Activated T-helper 17 cell treated with anti-CD3 and anti-CD28 coated beads, Interleukin-2, amount 50 U/mL, for 72 hours (primary cell): ENCODE results near the gene SSTR5. TPM values are rescaled to one million over a fixed set of nuclear protein-coding genes. Genes with fewer than 3 reads are reported as not detected.

ENCODE experiments used
- ATAC-seq: fragments of 150-1000 bp; cut with Tn5 transposase; replicated peaks from 2 replicates; pipeline ENCODE4 v1.10.0; 2021; ENCODE audit warnings: mild to moderate bottlenecking, moderate library complexity
- H3K27ac Mint-ChIP-seq: one replicate; pipeline ENCODE4 v1.8.0; 2022; ENCODE audit warnings: mixed read lengths
- H3K27me3 Mint-ChIP-seq: one replicate; pipeline ENCODE4 v1.8.0; 2022; ENCODE audit warnings: mixed read lengths
- H3K36me3 Mint-ChIP-seq: one replicate; pipeline ENCODE4 v1.8.0; 2022; ENCODE audit warnings: low read depth, mild to moderate bottlenecking, mixed read lengths
- H3K4me1 Mint-ChIP-seq: one replicate; pipeline ENCODE4 v1.8.0; 2022; ENCODE audit warnings: mixed read lengths
- H3K4me3 Mint-ChIP-seq: one replicate; pipeline ENCODE4 v1.8.0; 2022; ENCODE audit warnings: mild to moderate bottlenecking, mixed read lengths
- H3K9me3 Mint-ChIP-seq: one replicate; pipeline ENCODE4 v1.8.0; 2022; ENCODE audit warnings: mixed read lengths
- total RNA-seq, 2 donors: library from RNA; stranded (reverse); gene quantifications; one replicate each; pipeline ENCODE4 v1.2.3, GENCODE V29; 2022

SSTR5 gene
- total RNA-seq, 2 donors from 2014 or later: not detected

DNA sequence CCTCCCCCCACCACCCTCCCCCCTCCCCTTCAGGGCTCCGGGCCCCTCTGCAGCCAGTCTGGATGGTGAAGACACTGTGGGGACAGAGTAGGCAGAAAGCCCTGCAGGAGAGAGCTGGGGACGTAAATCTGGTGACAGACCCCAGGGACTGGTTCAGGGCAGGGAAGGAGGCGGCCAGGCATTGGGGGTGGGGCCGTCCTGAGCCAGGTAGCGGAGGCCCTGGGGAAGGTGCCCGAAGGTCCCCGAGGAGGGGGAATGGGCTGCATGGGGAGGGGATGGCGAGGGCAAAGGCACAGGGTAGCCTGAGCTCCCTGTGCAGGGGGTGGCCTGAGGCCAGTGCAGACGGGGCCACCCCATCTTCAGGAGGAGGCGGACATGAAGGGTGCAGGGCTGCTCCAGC lies 54.0 kb downstream of the SSTR5 start:
- Mint-ChIP-seq H3K27me3 (no peaks in the 10 kb centered on the region), H3K9me3 (no peaks in the 10 kb centered on the region), H3K36me3 (no peaks in the 10 kb centered on the region), H3K4me1 (no peaks in the 10 kb centered on the region), H3K4me3 (no peak overlapping the region), H3K27ac (no peak overlapping the region)
- no peak for ATAC-seq

DNA sequence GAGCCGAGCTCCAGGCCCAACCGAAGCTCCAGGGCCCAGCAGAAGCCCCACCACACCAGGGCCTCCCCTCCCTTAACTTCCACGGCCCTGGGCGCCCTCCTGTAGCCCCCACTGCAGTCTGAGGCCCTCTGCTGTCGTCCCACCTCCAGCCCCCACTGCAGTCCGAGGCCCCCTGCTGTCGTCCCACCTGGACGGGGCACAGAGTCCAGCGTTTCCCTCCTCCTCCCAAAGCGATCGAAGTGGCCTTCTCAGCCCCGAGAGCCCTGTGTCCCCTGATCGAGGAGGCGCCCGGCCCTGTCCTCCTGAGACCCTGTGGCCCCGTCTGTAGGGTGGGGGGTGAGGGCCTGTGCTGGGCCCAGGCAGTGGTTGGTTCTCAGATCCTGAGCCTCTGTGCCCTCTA lies 54.6 kb downstream of the SSTR5 start:
- no peaks in the 10 kb centered on the region for H3K4me1 Mint-ChIP-seq
- no peaks in the 10 kb centered on the region for H3K27me3 Mint-ChIP-seq
- no peaks in the 10 kb centered on the region for H3K9me3 Mint-ChIP-seq
- no peak overlapping the region for H3K4me3 Mint-ChIP-seq
- H3K36me3 Mint-ChIP-seq: no peaks in the 10 kb centered on the region
- no peak overlapping the region for H3K27ac Mint-ChIP-seq
- ATAC-seq: no peak

DNA sequence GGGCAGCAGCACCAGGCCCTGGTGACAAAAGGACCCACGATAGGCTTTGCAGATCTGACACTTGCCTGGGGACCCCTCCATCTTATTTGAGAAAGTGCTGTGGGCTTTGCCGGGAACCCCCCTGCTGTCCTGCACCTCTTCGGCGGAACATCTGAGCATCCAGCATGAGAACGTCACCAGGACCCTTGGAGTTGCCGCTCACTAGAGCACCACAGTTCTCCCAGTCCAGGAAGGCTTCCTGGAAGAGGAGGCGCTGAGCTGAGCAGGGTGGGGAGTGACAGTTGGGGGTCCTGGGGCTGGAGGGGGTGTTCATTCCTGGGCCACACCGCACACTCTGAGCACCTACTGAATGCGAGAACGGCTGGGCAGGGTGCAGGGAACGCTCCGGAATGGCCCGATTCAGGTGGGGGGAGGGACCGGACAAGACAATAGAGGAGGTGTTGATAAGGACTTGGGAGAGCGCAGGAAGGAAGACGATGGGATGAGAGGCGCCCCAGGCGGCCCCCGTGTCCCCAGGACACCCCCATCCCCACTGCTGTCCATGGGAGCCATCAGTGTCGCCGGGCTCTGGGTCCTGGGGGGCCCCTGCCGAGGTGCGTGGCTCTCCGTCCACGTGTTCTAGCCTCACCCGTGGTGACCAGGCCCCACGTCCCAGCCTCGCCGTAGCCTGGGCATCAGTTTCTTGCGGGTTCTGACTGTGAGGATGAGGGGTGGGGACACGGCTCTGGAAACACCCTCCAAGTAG lies 55.6 kb downstream of the SSTR5 start:
- ATAC-seq: no peak
- no peaks in the 10 kb centered on the region for H3K36me3 Mint-ChIP-seq
- no peak overlapping the region for H3K27ac Mint-ChIP-seq
- no peaks in the 10 kb centered on the region for H3K27me3 Mint-ChIP-seq
- H3K4me1 Mint-ChIP-seq: no peaks in the 10 kb centered on the region
- H3K4me3 Mint-ChIP-seq: no peak overlapping the region
- no peaks in the 10 kb centered on the region for H3K9me3 Mint-ChIP-seq

DNA sequence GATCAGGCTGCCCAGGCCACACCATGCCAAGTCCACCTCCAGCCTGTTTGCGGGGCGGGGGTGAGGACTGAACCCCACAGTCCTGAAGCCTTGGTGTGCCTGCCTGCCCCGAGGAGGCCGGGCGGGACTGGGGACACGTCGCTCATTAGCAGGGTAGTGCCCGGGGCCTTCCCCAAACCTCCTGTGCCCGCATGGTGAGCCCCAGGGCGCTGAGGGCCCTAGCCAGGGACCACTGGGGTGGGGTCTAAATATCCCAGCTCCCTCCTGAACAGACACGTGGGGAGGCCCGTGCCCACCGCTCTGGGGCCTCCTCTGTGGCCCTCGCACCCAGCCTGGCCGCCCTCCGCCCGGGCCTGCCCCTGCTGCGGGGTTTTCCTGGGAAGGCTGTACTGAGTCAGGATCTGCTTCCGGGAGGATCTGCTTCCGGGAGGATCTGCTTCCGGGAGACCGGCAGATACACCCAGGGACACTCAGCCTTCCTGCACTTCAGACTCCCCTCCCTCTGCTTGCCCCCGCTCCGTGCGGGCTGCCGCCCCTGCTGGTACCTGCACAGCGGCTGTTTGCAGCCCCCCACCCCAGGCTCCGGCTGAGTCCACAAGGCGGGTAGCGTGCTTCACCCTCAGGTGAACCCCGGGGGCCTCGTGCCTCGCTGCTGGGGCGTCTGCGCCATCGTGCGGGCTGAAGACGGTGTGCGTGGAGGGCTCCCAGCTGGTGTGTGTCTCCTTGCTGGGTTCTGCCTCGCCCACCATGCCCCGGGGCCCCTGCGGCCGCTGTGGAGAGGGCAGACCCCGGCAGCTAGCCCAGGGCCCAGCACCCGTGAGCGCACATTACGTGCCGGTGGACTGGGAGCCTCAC lies 56.8 kb downstream of the SSTR5 start:
- Mint-ChIP-seq H3K4me3 (no peak overlapping the region), H3K27ac (no peak overlapping the region), H3K36me3 (no peaks in the 10 kb centered on the region), H3K9me3 (no peaks in the 10 kb centered on the region), H3K4me1 (no peaks in the 10 kb centered on the region), H3K27me3 (no peaks in the 10 kb centered on the region)
- no peak for ATAC-seq

DNA sequence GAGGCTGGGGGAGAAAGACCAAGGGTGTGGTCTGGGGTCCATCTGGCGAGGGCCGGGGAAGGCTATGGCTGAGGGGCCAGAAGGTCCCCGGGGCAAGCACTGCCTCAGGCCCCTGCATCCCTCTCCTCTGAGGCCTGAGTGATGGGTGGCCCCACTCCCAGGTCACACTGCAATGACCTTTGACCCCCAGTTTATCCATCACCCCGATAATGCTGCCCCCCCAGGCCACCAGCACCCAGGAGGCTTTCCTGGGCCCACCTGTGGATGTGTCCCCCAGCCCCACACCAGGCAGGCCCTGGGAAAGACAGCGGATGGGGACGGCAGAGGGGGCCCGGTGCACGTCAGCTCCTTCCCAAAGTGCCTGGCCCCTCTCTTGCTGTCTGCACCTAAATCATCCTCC lies 57.8 kb downstream of the SSTR5 start:
- Mint-ChIP-seq H3K4me3 (no peak overlapping the region), H3K27ac (no peak overlapping the region), H3K9me3 (no peaks in the 10 kb centered on the region)

More for the DNA sequence above, 57.8 kb downstream of the SSTR5 start:
- Mint-ChIP-seq H3K27me3 (no peaks in the 10 kb centered on the region), H3K4me1 (no peaks in the 10 kb centered on the region), H3K36me3 (no peaks in the 10 kb centered on the region)
- no peak for ATAC-seq

Other genes with a start within 250 kb of the SSTR5 start
- gene LMF1, start 101.8 kb upstream of the SSTR5 start, total RNA-seq: 10 to 100 TPM; 12.3 to 17.8 TPM
- 1 to 10 TPM in 1 of 2 donors, under 1 TPM in 1; 0.35 to 3.8 TPM for gene SOX8, start 91.0 kb upstream of the SSTR5 start, total RNA-seq
- not detected for gene C1QTNF8, start 23.5 kb downstream of the SSTR5 start, total RNA-seq
- gene CACNA1H, start 80.4 kb downstream of the SSTR5 start, total RNA-seq: 1 to 10 TPM; 1.4 to 1.9 TPM
- not detected for gene TPSG1, start 152.5 kb downstream of the SSTR5 start, total RNA-seq
- gene TPSB2, start 157.4 kb downstream of the SSTR5 start, total RNA-seq: not detected
- under 1 TPM; 0.29 to 0.32 TPM for gene TPSAB1, start 168.0 kb downstream of the SSTR5 start, total RNA-seq
- gene TPSD1, start 183.3 kb downstream of the SSTR5 start, total RNA-seq: not detected
- gene UBE2I, start 236.9 kb downstream of the SSTR5 start, total RNA-seq: 100 to 1,000 TPM; 204 to 206 TPM